NCI-H128 (cell line): Measurements from ENCODE around the gene SCARB1.
"Not testable (repeated sequence)": the region's sequence is repeated elsewhere in the genome, so short reads cannot be mapped to it uniquely, and the experiment has no call there.

Source experiments
- DNase-seq: peaks from one replicate; lab custom pipeline; 2025; ENCODE audit not compliant: unreplicated experiment; lab: John Stamatoyannopoulos, UW

SCARB1 gene

GRCh38 chr12:124863416-124864325, at the start of gene SCARB1:
SCARB1 (minus strand) TSS chr12:124863864; CDS start chr12:124863720, 144 bp downstream.
- no peak for DNase-seq

GRCh38 chr12:124912529-124913287, 49.0 kb upstream of the SCARB1 start:
- DNase-seq, result not testable (repeated sequence)

GRCh38 chr12:124911521-124911920, 47.9 kb upstream of the SCARB1 start:
- not testable (repeated sequence) for DNase-seq

- DNase-seq, result no peak
Measured at GRCh38 chr12:124910561-124911478, 47.2 kb upstream of the SCARB1 start.

- no peak for DNase-seq
Measured at GRCh38 chr12:124909831-124910560, 46.3 kb upstream of the SCARB1 start.

GRCh38 chr12:124906606-124907261, 43.1 kb upstream of the SCARB1 start:
- no peak for DNase-seq

- no peak for DNase-seq
Measured at GRCh38 chr12:124904306-124905098, 40.8 kb upstream of the SCARB1 start.

- no peak for DNase-seq
Measured at GRCh38 chr12:124902916-124903315, 39.3 kb upstream of the SCARB1 start.

GRCh38 chr12:124901003-124901402, 37.3 kb upstream of the SCARB1 start:
- DNase-seq, result no peak

- not testable (repeated sequence) for DNase-seq
Measured at GRCh38 chr12:124900345-124900795, 36.7 kb upstream of the SCARB1 start.

- DNase-seq, result no peak
Measured at GRCh38 chr12:124898923-124899294, 35.2 kb upstream of the SCARB1 start.

GRCh38 chr12:124898200-124898922, 34.7 kb upstream of the SCARB1 start:
- no peak for DNase-seq

- DNase-seq, result no peak
Measured at GRCh38 chr12:124896461-124896860, 32.8 kb upstream of the SCARB1 start.

- DNase-seq, result no peak
Measured at GRCh38 chr12:124893792-124894516, 30.3 kb upstream of the SCARB1 start.

- no peak for DNase-seq
Measured at GRCh38 chr12:124888260-124888659, 24.6 kb upstream of the SCARB1 start.

- not testable (repeated sequence) for DNase-seq
Measured at GRCh38 chr12:124887766-124888165, 24.1 kb upstream of the SCARB1 start.

GRCh38 chr12:124884587-124885438, 21.1 kb upstream of the SCARB1 start:
- no peak for DNase-seq
